HG03039 (cell line): ENCODE measurements around the gene FN1.
"Not testable (repeated sequence)": the region's sequence is repeated elsewhere in the genome, so short reads cannot be mapped to it uniquely, and the experiment has no call there.

Experiments used
- ATAC-seq: cut with Tn5 transposase; IDR thresholded peaks from one replicate; pipeline ENCODE4 v1.9.1; 2021; ENCODE audit warnings: mild to moderate bottlenecking, moderate library complexity; ENCODE audit not compliant: unreplicated experiment

Gene FN1

GRCh38 chr2:215356334-215356947, 79.4 kb downstream of the FN1 start:
- no peak for ATAC-seq

- no peak for ATAC-seq
These were observed 80.1 kb downstream of the FN1 start for GRCh38 chr2:215355801-215356200.

GRCh38 chr2:215354771-215355695, 80.8 kb downstream of the FN1 start:
- no peak for ATAC-seq

GRCh38 chr2:215352602-215353001, 83.3 kb downstream of the FN1 start:
- ATAC-seq: no peak

GRCh38 chr2:215347878-215348277, 88.0 kb downstream of the FN1 start:
- ATAC-seq: no peak

GRCh38 chr2:215338883-215339679, 96.8 kb downstream of the FN1 start:
- no peak for ATAC-seq

- ATAC-seq: peak; percentile 50
These were observed 102.8 kb downstream of the FN1 start for GRCh38 chr2:215332872-215333595.

GRCh38 chr2:215328066-215328465, 107.8 kb downstream of the FN1 start:
- ATAC-seq: no peak

- ATAC-seq: no peak
These were observed 111.1 kb downstream of the FN1 start for GRCh38 chr2:215324811-215325210.

GRCh38 chr2:215320679-215321078, 115.2 kb downstream of the FN1 start:
- no peak for ATAC-seq

- ATAC-seq: no peak
These were observed 115.8 kb downstream of the FN1 start for GRCh38 chr2:215320102-215320501.

GRCh38 chr2:215319500-215319899, 116.4 kb downstream of the FN1 start:
- ATAC-seq: no peak

GRCh38 chr2:215316336-215316735, 119.5 kb downstream of the FN1 start:
- ATAC-seq: no peak

- no peak for ATAC-seq
These were observed 120.6 kb downstream of the FN1 start for GRCh38 chr2:215315301-215315700.

GRCh38 chr2:215314896-215315295, 121.0 kb downstream of the FN1 start:
- no peak for ATAC-seq

GRCh38 chr2:215313255-215313613, 122.6 kb downstream of the FN1 start:
- ATAC-seq: no peak

GRCh38 chr2:215311625-215312396, 124.1 kb downstream of the FN1 start, which contains the start of gene ATIC:
Gene ATIC (plus strand): TSS chr2:215312059. CDS start chr2:215312143, 84 bp downstream.
- peak; percentile 99 for ATAC-seq

- ATAC-seq: not testable (repeated sequence)
These were observed 124.6 kb downstream of the FN1 start for GRCh38 chr2:215311259-215311624.
